Parathyroid adenoma (tissue), 2 donors: Measurements from ENCODE around the gene ABHD16B.
"Not testable (repeated sequence)": the region's sequence is repeated elsewhere in the genome, so short reads cannot be mapped to it uniquely, and the experiment has no call there.

Experiments used
- H2AFZ ChIP-seq: fragments of 300-600 bp; sonication (generic); one replicate; pipeline ENCODE4 v1.7.0; 2017; ENCODE audit warnings: antibody characterized with exemption, mild to moderate bottlenecking
- H3K27ac ChIP-seq: fragments of 300-600 bp; sonication (generic); one replicate; pipeline ENCODE4 v1.7.0; 2017
- H3K27me3 ChIP-seq: fragments of 300-600 bp; sonication (generic); one replicate; pipeline ENCODE4 v1.7.0; 2017; ENCODE audit warnings: low read length; ENCODE audit not compliant: control insufficient read depth, insufficient read depth
- H3K36me3 ChIP-seq: fragments of 300-600 bp; sonication (generic); one replicate; pipeline ENCODE4 v1.7.0; 2017; ENCODE audit warnings: low read length; ENCODE audit not compliant: control insufficient read depth, insufficient read depth
- H3K4me1 ChIP-seq: fragments of 300-600 bp; sonication (generic); one replicate; pipeline ENCODE4 v1.7.0; 2017; ENCODE audit warnings: control low read depth
- H3K4me2 ChIP-seq: fragments of 300-600 bp; sonication (generic); one replicate; pipeline ENCODE4 v1.7.0; 2017; ENCODE audit warnings: low read length
- H3K4me3 ChIP-seq: fragments of 300-600 bp; sonication (generic); one replicate; pipeline ENCODE4 v1.7.0; 2017; ENCODE audit warnings: low read depth, low read length
- H3K79me2 ChIP-seq: fragments of 300-600 bp; sonication (generic); one replicate; pipeline ENCODE4 v1.7.0; 2017; ENCODE audit warnings: control low read depth
- H3K9ac ChIP-seq: fragments of 300-600 bp; sonication (generic); one replicate; pipeline ENCODE4 v1.7.0; 2017; ENCODE audit warnings: mild to moderate bottlenecking
- H3K9me3 ChIP-seq: fragments of 300-600 bp; sonication (generic); one replicate; pipeline ENCODE4 v1.7.0; 2017; ENCODE audit warnings: low read length; ENCODE audit not compliant: control insufficient read depth
- TF ChIP-seq, protein P1 (sequence below): fragments of 300-600 bp; sonication (generic); IDR thresholded peaks from one replicate; pipeline ENCODE4 v1.7.0; 2017; ENCODE audit warnings: antibody characterized with exemption, mild to moderate bottlenecking
- donor health status: primary hyperparathyroidism.

Gene ABHD16B

DNA sequence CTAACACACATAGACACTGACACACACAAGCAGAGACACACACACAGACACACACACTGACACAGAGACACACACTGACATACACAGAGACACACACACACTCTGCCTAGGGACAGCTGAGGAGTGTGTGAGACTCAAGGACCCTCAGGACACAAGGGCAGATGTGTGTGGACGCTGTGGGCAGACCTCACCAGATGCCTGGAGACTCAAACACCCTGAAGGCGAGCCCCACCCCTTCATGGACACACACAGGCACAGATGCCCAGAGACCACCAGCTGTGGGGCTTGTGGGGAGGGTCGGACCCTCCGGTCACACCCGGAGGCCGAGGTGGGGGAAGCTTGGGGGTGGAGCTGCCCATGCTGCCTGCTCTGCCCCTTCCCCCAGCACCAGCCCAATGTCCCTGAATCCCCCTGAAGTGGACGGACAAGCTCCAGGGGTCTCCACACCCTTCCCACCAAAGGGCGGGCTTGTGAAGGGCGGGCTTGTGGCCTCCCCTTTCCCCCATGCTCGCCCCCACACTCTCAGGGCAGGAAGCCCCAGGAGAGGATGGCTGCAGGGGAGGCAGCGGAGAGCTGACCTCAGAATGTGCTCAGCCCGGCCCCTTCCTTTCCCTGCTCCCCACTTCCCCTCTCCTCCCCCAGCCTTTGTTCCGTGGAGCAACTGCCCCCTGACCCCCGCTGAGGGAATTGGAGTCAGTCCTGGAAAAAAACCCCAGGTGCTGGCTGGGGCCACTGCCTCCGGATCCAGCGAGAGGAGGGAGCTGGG is 13.9 kb upstream of the ABHD16B start:
- peak overlapping the region; percentile 80 for H3K27ac ChIP-seq
- no peaks in the 10 kb centered on the region for H3K27me3 ChIP-seq
- H3K4me1 ChIP-seq = peaks cover 6% of the 10 kb centered on the region
- no peak overlapping the region for H3K4me2 ChIP-seq
- H3K9ac ChIP-seq = no peak overlapping the region
- no peaks in the 10 kb centered on the region for H3K9me3 ChIP-seq
- no peaks in the 10 kb centered on the region for H3K36me3 ChIP-seq
- no peaks in the 10 kb centered on the region for H3K79me2 ChIP-seq
- TF ChIP-seq, protein P1, sequence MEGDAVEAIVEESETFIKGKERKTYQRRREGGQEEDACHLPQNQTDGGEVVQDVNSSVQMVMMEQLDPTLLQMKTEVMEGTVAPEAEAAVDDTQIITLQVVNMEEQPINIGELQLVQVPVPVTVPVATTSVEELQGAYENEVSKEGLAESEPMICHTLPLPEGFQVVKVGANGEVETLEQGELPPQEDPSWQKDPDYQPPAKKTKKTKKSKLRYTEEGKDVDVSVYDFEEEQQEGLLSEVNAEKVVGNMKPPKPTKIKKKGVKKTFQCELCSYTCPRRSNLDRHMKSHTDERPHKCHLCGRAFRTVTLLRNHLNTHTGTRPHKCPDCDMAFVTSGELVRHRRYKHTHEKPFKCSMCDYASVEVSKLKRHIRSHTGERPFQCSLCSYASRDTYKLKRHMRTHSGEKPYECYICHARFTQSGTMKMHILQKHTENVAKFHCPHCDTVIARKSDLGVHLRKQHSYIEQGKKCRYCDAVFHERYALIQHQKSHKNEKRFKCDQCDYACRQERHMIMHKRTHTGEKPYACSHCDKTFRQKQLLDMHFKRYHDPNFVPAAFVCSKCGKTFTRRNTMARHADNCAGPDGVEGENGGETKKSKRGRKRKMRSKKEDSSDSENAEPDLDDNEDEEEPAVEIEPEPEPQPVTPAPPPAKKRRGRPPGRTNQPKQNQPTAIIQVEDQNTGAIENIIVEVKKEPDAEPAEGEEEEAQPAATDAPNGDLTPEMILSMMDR = no peak
- H2AFZ ChIP-seq = no peak overlapping the region
- H3K4me3 ChIP-seq = no peak overlapping the region

DNA sequence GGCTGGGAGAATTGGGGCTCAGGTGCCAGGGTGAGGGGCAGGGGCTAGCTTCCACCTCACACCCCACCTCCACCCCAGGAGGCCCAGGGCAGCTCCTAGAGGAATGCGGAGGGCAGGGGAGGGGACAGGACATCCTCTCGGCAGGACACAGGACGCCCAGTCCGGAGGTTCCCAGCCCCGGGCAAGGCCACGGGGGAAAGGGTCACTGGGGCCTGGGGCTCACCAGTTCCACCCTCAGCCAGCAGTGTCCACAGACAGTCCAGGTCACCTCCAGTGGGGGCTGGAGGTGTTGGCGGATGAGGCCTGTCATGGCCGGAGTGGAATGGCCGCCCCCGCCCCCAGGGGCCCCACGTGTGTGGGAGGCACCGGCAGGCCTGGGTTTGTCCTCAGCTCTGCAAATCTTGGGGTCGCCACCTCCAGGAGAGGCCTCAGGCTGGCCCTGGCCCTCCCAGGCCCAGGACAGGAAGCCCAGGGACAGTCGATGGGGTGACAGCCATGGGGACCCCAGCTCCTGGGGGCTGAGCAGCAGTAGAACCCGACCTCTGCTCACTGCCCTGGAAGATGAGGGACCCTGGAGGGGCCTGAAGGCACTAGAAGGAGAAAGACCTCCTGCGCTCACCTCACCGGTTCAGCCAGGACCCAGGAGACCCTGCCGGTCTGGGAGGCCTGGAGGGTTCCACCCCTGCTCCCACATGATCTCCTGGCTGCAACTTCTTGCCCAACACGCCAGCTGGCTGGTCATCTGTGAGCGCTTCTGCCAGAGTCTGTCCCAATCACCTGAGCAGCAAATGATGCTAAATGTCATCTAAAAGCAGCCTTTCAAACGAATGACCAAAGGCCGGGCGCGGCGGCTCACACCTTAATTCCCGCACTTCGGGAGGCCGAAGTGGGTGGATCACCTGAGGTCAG is 13.0 kb upstream of the ABHD16B start:
- H3K27ac ChIP-seq = peak overlapping the region; percentile 29
- no peak overlapping the region for H3K4me2 ChIP-seq
- TF ChIP-seq, protein P1 = no peak
- H3K27me3 ChIP-seq = no peaks in the 10 kb centered on the region
- H3K9me3 ChIP-seq = no peaks in the 10 kb centered on the region
- no peak overlapping the region for H3K9ac ChIP-seq
- no peak overlapping the region for H2AFZ ChIP-seq
- no peak overlapping the region for H3K4me3 ChIP-seq
- H3K4me1 ChIP-seq = peaks cover 6% of the 10 kb centered on the region
- H3K79me2 ChIP-seq = no peaks in the 10 kb centered on the region
- no peaks in the 10 kb centered on the region for H3K36me3 ChIP-seq

DNA sequence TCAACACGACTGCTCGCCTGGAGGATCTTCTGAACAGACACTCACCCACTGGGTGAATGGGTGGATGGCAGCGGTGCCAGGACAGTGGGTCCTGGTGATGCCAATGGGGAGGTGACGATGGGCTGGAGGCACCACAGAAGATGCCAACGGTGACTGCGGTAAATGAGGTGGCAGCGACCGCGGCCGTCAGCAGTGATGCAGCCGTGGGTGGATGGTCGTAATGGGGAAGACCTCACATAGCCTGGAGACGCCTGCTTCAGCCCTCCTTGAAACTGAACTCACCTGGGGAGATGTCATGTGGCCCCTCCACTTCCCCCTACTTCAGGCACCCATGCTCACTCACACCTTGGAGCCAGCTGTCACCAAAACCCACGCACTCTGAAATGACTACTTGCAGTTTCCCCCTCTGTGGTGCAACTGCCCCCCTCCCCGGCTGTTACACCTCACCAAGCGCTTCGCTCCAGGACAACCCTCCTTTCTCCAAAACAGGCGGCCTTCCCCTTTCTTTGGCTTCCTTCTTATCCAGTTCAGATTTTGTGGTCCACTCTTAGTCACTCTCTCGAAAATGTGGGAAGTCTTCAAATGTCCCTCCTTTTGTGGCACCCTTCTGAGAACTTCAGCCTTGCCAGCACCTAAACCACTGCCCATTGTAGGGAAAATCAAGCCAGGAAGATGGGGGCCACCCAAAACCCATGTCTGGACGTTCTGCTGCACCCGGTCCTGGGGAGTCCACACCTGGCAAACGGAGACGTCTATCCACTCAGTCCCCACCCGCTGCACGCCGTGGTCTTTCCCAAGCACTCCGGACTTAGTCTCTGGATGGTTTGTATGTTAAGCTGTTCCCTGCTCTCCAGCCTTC is 10.4 kb upstream of the ABHD16B start:
- H2AFZ ChIP-seq = no peak overlapping the region
- no peak overlapping the region for H3K4me3 ChIP-seq
- H3K4me1 ChIP-seq = peaks cover 14% of the 10 kb centered on the region
- H3K27ac ChIP-seq = no peak overlapping the region
- no peak overlapping the region for H3K9ac ChIP-seq
- no peak overlapping the region for H3K4me2 ChIP-seq
- H3K9me3 ChIP-seq = no peaks in the 10 kb centered on the region
- TF ChIP-seq, protein P1 = no peak
- no peaks in the 10 kb centered on the region for H3K27me3 ChIP-seq
- no peaks in the 10 kb centered on the region for H3K36me3 ChIP-seq
- H3K79me2 ChIP-seq = no peaks in the 10 kb centered on the region

DNA sequence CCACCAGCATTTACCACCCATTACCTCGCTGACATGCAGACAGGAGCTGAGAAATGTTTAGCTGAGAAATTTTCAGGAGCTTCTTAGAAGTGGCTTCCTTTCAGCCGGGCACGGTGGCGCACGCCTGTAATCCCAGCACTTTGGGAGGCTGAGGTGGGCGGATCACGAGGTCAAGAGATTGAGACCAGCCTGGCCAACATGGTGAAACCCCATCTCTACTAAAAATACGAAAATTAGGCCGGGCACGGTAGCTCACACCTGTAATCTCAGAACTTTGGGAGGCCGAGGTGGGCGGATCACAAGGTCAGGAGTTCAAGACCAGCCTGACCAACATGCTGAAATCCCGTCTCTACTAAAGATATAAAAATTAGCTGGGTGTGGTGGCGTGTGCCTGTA is 9.8 kb upstream of the ABHD16B start:
- H3K27ac ChIP-seq, H3K4me3 ChIP-seq, H3K4me2 ChIP-seq, H3K9ac ChIP-seq, H3K79me2 ChIP-seq, H3K27me3 ChIP-seq, H3K36me3 ChIP-seq, H2AFZ ChIP-seq, H3K9me3 ChIP-seq: not testable (repeated sequence)
- H3K4me1 ChIP-seq = peaks cover 14% of the 10 kb centered on the region

DNA sequence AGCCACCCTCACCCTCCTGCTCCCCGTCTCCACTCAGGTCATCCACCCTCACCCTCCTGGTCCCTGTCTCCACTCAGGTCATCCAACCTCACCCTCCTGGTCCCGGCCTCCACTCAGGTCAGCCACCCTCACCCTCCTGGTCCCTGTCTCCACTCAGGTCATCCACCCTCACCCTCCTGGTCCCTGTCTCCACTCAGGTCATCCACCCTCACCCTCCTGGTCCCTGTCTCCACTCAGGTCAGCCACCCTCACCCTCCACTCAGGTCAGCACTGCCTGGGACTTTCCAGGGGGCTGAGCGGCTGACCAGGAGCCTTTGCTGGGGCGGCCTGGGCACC is 7.6 kb upstream of the ABHD16B start:
- not testable (repeated sequence) for H3K9ac ChIP-seq, H3K9me3 ChIP-seq, H3K79me2 ChIP-seq, H3K4me2 ChIP-seq, H2AFZ ChIP-seq, H3K27ac ChIP-seq, H3K27me3 ChIP-seq, H3K36me3 ChIP-seq, H3K4me3 ChIP-seq
- peaks cover 14% of the 10 kb centered on the region for H3K4me1 ChIP-seq
